HG03045 (cell line): ENCODE results near the gene VEGFB.

Experiments
- ATAC-seq: cut with Tn5 transposase; IDR thresholded peaks from one replicate; pipeline ENCODE4 v1.9.1; 2021; ENCODE audit warnings: mild to moderate bottlenecking, moderate library complexity; ENCODE audit not compliant: unreplicated experiment

Gene VEGFB

GRCh38 chr11:64276653-64277431, 42.5 kb downstream of the VEGFB start:
- ATAC-seq = no peak

GRCh38 chr11:64278576-64279190, 44.3 kb downstream of the VEGFB start:
- no peak for ATAC-seq

GRCh38 chr11:64281957-64282770, 47.8 kb downstream of the VEGFB start:
- ATAC-seq = no peak

- no peak for ATAC-seq
Measured at GRCh38 chr11:64283092-64283491, 48.7 kb downstream of the VEGFB start.

GRCh38 chr11:64284048-64284961, 49.9 kb downstream of the VEGFB start, which contains the start of gene BAD:
BAD (minus strand) TSS chr11:64284665; CDS start chr11:64284368, 297 bp downstream.
- peak; percentile 73 for ATAC-seq

- peak; percentile 60 for ATAC-seq
Measured at GRCh38 chr11:64284962-64285884, 50.8 kb downstream of the VEGFB start, which contains the start of gene GPR137. GPR137 (plus strand) TSS chr11:64285848; CDS start chr11:64286525, 677 bp downstream.

- ATAC-seq = no peak
Measured at GRCh38 chr11:64285885-64286800, 51.8 kb downstream of the VEGFB start.

GRCh38 chr11:64286801-64287159, 52.4 kb downstream of the VEGFB start:
- no peak for ATAC-seq

- ATAC-seq = no peak
Measured at GRCh38 chr11:64287676-64288352, 53.4 kb downstream of the VEGFB start.

GRCh38 chr11:64288353-64288750, 54.0 kb downstream of the VEGFB start:
- no peak for ATAC-seq
